ENCODE measurements around the gene CCDC18.

GRCh38 chr1:93317207-93317606, 136.7 kb downstream of the CCDC18 start:
- no peak for TF ChIP-seq CTCF (conservative IDR thresholded peaks at IDR 0.05; ENCODE audit: low read length)
- no peak for TF ChIP-seq EZH2phosphoT487 (IDR thresholded peaks at IDR 0.05; ENCODE audit: borderline replicate concordance, low read depth, low read length)

Data from OCI-LY7 (cell line).